ENCODE results near the gene SIKE1. TPM values are rescaled to one million over a fixed set of nuclear protein-coding genes. Genes with fewer than 3 reads are reported as not detected.
"Not testable (repeated sequence)": the region's sequence is repeated elsewhere in the genome, so short reads cannot be mapped to it uniquely, and the experiment has no call there.

Gene SIKE1
- 163 TPM for total RNA-seq (ENCODE audit: insufficient read depth, low replicate concordance)

- DNase-seq (ENCODE audit: low spot score) = peak; percentile 98
These were observed at the start of gene SIKE1 for GRCh38 chr1:114780344-114781226. SIKE1 (minus strand) TSS chr1:114780685; CDS start chr1:114780607, 78 bp downstream.

GRCh38 chr1:114830075-114830474 is 49.6 kb upstream of the SIKE1 start:
- not testable (repeated sequence) for DNase-seq (ENCODE audit: low spot score)

- DNase-seq (ENCODE audit: low spot score) = no peak
These were observed 47.8 kb upstream of the SIKE1 start for GRCh38 chr1:114828251-114828650.

- DNase-seq (ENCODE audit: low spot score) = no peak
These were observed 41.5 kb upstream of the SIKE1 start for GRCh38 chr1:114821978-114822377.

GRCh38 chr1:114820392-114820791 is 39.9 kb upstream of the SIKE1 start:
- DNase-seq (ENCODE audit: low spot score) = no peak

GRCh38 chr1:114819869-114820268 is 39.4 kb upstream of the SIKE1 start:
- no peak for DNase-seq (ENCODE audit: low spot score)

- DNase-seq (ENCODE audit: low spot score) = not testable (repeated sequence)
These were observed 24.0 kb upstream of the SIKE1 start for GRCh38 chr1:114804449-114804848.

- DNase-seq (ENCODE audit: low spot score) = no peak
These were observed 22.5 kb upstream of the SIKE1 start for GRCh38 chr1:114803001-114803400.

- DNase-seq (ENCODE audit: low spot score) = no peak
These were observed 13.6 kb upstream of the SIKE1 start for GRCh38 chr1:114794038-114794437.

- not testable (repeated sequence) for DNase-seq (ENCODE audit: low spot score)
These were observed 10.1 kb upstream of the SIKE1 start for GRCh38 chr1:114790581-114790980.

GRCh38 chr1:114786440-114786839 is 6.0 kb upstream of the SIKE1 start:
- DNase-seq (ENCODE audit: low spot score) = not testable (repeated sequence)

- no peak for DNase-seq (ENCODE audit: low spot score)
These were observed 2.0 kb upstream of the SIKE1 start for GRCh38 chr1:114782476-114782875.

- no peak for DNase-seq (ENCODE audit: low spot score)
These were observed 763 bp downstream of the SIKE1 start for GRCh38 chr1:114779722-114780121.

- not testable (repeated sequence) for DNase-seq (ENCODE audit: low spot score)
These were observed 3.8 kb downstream of the SIKE1 start for GRCh38 chr1:114776726-114777125.

- no peak for DNase-seq (ENCODE audit: low spot score)
These were observed 8.5 kb downstream of the SIKE1 start for GRCh38 chr1:114771992-114772391.

GRCh38 chr1:114770989-114771388 is 9.5 kb downstream of the SIKE1 start:
- no peak for DNase-seq (ENCODE audit: low spot score)

- DNase-seq (ENCODE audit: low spot score) = no peak
These were observed 15.8 kb downstream of the SIKE1 start for GRCh38 chr1:114764689-114765088.

GRCh38 chr1:114758256-114758832 is 22.1 kb downstream of the SIKE1 start:
- DNase-seq (ENCODE audit: low spot score) = no peak

- DNase-seq (ENCODE audit: low spot score) = peak; percentile 99
These were observed 22.8 kb downstream of the SIKE1 start, which contains the start of gene CSDE1 for GRCh38 chr1:114757455-114758255. CSDE1 (minus strand) TSS chr1:114757984; CDS start chr1:114739890, 18,094 bp downstream.

GRCh38 chr1:114756949-114757454 is 23.5 kb downstream of the SIKE1 start:
- DNase-seq (ENCODE audit: low spot score) = peak; percentile 21

GRCh38 chr1:114756009-114756892 is 24.2 kb downstream of the SIKE1 start:
- DNase-seq (ENCODE audit: low spot score) = no peak

Data from umbilical cord (tissue), 2 donors.